Astrocyte (in vitro differentiated cells and primary cell): ENCODE results near the gene C20orf96.

Experiments used
- EZH2 ChIP-seq: IDR thresholded peaks from 2 replicates; pipeline ENCODE4 v1.6.1; 2012; ENCODE audit warnings: mild to moderate bottlenecking, low read length, inconsistent platforms; ENCODE audit not compliant: insufficient read depth
- TF ChIP-seq, protein P1 (sequence below): IDR thresholded peaks from 2 replicates; pipeline ENCODE4 v1.5.1; 2011; ENCODE audit warnings: low read depth, mild to moderate bottlenecking, inconsistent platforms, low read length, moderate library complexity; ENCODE audit not compliant: insufficient read depth

- TF ChIP-seq, protein P1, sequence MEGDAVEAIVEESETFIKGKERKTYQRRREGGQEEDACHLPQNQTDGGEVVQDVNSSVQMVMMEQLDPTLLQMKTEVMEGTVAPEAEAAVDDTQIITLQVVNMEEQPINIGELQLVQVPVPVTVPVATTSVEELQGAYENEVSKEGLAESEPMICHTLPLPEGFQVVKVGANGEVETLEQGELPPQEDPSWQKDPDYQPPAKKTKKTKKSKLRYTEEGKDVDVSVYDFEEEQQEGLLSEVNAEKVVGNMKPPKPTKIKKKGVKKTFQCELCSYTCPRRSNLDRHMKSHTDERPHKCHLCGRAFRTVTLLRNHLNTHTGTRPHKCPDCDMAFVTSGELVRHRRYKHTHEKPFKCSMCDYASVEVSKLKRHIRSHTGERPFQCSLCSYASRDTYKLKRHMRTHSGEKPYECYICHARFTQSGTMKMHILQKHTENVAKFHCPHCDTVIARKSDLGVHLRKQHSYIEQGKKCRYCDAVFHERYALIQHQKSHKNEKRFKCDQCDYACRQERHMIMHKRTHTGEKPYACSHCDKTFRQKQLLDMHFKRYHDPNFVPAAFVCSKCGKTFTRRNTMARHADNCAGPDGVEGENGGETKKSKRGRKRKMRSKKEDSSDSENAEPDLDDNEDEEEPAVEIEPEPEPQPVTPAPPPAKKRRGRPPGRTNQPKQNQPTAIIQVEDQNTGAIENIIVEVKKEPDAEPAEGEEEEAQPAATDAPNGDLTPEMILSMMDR, result no peak
- TF ChIP-seq EZH2, result no peak
These were observed 19.0 kb downstream of the C20orf96 start for GRCh38 chr20:271528-271927.
